DND-41 (cell line): Measurements from ENCODE around the gene ENAH.

ENCODE experiments used
- ATAC-seq: fragments of 200-7000 bp; cut with Tn5 transposase; 3 replicates; pipeline ENCODE4 v1.9.1; 2021; ENCODE audit warnings: low read depth; ENCODE audit not compliant: insufficient read depth
- DNase-seq: peaks from one replicate; pipeline ENCODE4 v3.0.0-alpha.2; 2020
- H2AFZ ChIP-seq: 2 replicates; pipeline ENCODE4 v1.6.0; 2012; ENCODE audit warnings: low read depth, low read length
- H3K27ac ChIP-seq: 2 replicates; pipeline ENCODE4 v1.5.1; 2012; ENCODE audit warnings: low read length, inconsistent platforms
- H3K27me3 ChIP-seq: fragments of 200-600 bp; sonication (generic); 2 replicates; pipeline ENCODE4 v1.6.0; 2012; ENCODE audit warnings: low read length, mild to moderate bottlenecking, inconsistent platforms; ENCODE audit not compliant: insufficient read depth, poor library complexity
- H3K36me3 ChIP-seq: 2 replicates; pipeline ENCODE4 v1.5.1; 2012; ENCODE audit warnings: low read length, inconsistent platforms; ENCODE audit not compliant: insufficient read depth
- H3K4me1 ChIP-seq: 2 replicates; pipeline ENCODE4 v1.5.1; 2012; ENCODE audit warnings: mild to moderate bottlenecking, low read length; ENCODE audit not compliant: insufficient read depth
- H3K4me2 ChIP-seq: 2 replicates; pipeline ENCODE4 v1.6.0; 2012; ENCODE audit warnings: mild to moderate bottlenecking, moderate library complexity, low read length, inconsistent platforms; ENCODE audit not compliant: insufficient read depth
- H3K4me3 ChIP-seq, 2 experiments: fragments of 200-600 bp in 1 of 2; shearing (Covaris generic) in 1 of 2; 2 replicates each; pipeline ENCODE4 v1.5.1; 2012 to 2016; ENCODE audit warnings: inconsistent platforms in 2 of 2, low read length in 2 of 2, mild to moderate bottlenecking in 2 of 2, low read depth in 1 of 2, moderate library complexity in 1 of 2
- H3K79me2 ChIP-seq: 2 replicates; pipeline ENCODE4 v1.6.0; 2012; ENCODE audit warnings: low read length, inconsistent platforms; ENCODE audit not compliant: insufficient read depth
- H3K9ac ChIP-seq: 2 replicates; pipeline ENCODE4 v1.6.0; 2012; ENCODE audit warnings: low read depth, mild to moderate bottlenecking, inconsistent platforms, low read length, moderate library complexity
- H3K9me3 ChIP-seq: 2 replicates; pipeline ENCODE4 v1.5.1; 2012; ENCODE audit warnings: low read length, moderate library complexity, mild to moderate bottlenecking, inconsistent platforms; ENCODE audit not compliant: insufficient read depth, severe bottlenecking
- H4K20me1 ChIP-seq: 2 replicates; pipeline ENCODE4 v1.6.0; 2012; ENCODE audit warnings: low read length; ENCODE audit not compliant: insufficient read depth
- EZH2 ChIP-seq: IDR thresholded peaks from 3 replicates; pipeline ENCODE4 v1.6.1; 2012; ENCODE audit warnings: borderline replicate concordance, low read depth, mild to moderate bottlenecking, moderate library complexity, low read length, inconsistent platforms; ENCODE audit not compliant: severe bottlenecking
- TF ChIP-seq, protein P1 (sequence below): IDR thresholded peaks from 2 replicates; pipeline ENCODE4 v1.5.1; 2012; ENCODE audit warnings: borderline replicate concordance, low read length, moderate library complexity, mild to moderate bottlenecking; ENCODE audit not compliant: poor library complexity, severe bottlenecking; ENCODE audit errors: extremely low read depth

ENAH gene

DNA sequence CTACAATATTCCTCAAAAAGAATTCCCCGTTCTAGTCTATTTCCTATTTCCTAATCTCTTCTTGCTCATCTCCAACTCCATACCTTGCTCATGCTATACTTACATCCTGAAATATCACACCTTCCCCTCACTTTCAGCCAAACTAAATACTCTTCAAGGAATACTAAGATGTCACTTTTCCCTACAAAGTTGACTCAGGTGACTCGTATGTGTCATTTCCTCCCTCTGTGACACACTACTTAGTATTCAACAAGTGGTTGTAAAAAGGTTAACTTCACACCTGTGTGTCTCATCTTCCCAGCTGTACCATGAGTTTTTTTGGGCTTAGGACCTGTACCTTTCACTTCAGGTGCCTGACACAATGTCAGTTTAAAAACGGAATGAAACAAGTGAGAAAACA lies 143.2 kb downstream of the ENAH start:
- H3K9ac ChIP-seq: no peak overlapping the region
- H3K79me2 ChIP-seq: no peaks in the 10 kb centered on the region
- peaks cover 6% of the 10 kb centered on the region for H3K27me3 ChIP-seq
- ATAC-seq: no peak
- no peak overlapping the region for H3K4me2 ChIP-seq
- H4K20me1 ChIP-seq: no peaks in the 10 kb centered on the region
- no peak overlapping the region for H3K4me3 ChIP-seq
- H3K9me3 ChIP-seq: no peaks in the 10 kb centered on the region
- no peaks in the 10 kb centered on the region for H3K4me1 ChIP-seq
- no peak for DNase-seq
- TF ChIP-seq, protein P1, sequence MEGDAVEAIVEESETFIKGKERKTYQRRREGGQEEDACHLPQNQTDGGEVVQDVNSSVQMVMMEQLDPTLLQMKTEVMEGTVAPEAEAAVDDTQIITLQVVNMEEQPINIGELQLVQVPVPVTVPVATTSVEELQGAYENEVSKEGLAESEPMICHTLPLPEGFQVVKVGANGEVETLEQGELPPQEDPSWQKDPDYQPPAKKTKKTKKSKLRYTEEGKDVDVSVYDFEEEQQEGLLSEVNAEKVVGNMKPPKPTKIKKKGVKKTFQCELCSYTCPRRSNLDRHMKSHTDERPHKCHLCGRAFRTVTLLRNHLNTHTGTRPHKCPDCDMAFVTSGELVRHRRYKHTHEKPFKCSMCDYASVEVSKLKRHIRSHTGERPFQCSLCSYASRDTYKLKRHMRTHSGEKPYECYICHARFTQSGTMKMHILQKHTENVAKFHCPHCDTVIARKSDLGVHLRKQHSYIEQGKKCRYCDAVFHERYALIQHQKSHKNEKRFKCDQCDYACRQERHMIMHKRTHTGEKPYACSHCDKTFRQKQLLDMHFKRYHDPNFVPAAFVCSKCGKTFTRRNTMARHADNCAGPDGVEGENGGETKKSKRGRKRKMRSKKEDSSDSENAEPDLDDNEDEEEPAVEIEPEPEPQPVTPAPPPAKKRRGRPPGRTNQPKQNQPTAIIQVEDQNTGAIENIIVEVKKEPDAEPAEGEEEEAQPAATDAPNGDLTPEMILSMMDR: no peak
- TF ChIP-seq EZH2: no peak
- H3K36me3 ChIP-seq: no peaks in the 10 kb centered on the region
- no peak overlapping the region for H2AFZ ChIP-seq
- no peak overlapping the region for H3K27ac ChIP-seq

DNA sequence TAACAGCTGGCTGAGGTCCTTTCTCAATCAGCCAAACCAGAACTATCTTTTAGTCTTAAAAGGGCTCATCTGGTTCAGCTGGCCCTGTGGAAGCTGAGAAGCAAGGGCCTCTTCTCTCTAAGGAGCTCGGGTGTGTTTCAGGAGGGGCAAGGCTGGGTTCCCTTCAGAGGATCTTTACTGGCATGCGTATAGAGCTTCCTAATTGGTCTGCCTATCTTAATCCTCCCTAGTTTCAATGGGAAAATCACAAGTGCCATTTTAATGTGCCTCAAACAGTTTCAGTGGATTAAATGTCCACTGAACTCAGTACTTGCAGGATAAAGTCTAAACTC lies 143.6 kb downstream of the ENAH start:
- Histone ChIP-seq H3K27ac (no peak overlapping the region), H3K27me3 (peaks cover 6% of the 10 kb centered on the region), H3K36me3 (no peaks in the 10 kb centered on the region), H3K4me3 (no peak overlapping the region), H4K20me1 (no peaks in the 10 kb centered on the region), H3K9me3 (no peaks in the 10 kb centered on the region), H3K79me2 (no peaks in the 10 kb centered on the region), H3K4me2 (no peak overlapping the region), H3K4me1 (no peaks in the 10 kb centered on the region), H2AFZ (no peak overlapping the region), H3K9ac (no peak overlapping the region)
- DNase-seq (no peak), ATAC-seq (no peak)
- TF ChIP-seq, protein P1: no peak
- no peak for TF ChIP-seq EZH2

DNA sequence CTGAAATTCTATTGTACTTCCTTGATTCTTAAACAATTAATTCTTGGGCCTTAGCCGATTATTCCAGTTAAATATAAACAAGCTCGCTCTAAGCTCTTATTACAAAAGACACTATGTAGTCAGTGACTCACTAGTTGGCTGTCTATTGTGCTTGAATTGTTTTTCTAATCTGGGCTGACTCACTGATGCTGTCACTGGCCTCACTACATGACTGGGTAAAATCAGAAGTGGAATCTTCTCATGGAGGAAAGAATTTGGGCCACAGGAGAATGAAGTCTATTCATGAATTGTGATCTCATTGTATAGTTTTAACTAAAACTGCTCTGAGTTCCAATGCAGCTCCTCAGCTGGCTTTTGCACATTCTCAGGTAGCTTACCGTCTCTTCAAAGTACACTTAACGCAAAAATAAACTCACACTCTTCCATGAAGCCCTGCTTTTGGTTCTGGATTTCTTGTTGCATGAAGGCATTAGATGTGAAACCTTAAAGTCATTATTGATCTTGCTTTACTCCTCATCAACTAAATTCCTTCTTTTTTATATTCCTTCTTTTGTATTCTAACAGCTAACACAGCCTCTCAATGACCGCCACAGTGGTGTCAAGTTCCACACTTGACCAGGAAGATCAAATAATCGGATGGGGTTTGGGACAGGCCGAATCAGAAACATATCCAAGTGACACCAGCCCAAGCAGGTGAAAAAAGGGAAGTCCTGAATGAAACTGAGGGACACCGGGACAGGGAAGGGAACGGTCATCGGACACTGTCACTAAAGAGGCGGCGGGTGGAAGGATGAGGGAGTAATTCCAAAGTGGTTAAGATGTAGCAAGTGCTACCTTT lies 144.2 kb downstream of the ENAH start:
- Histone ChIP-seq H3K79me2 (no peaks in the 10 kb centered on the region), H2AFZ (no peak overlapping the region), H3K9ac (no peak overlapping the region), H3K4me1 (no peaks in the 10 kb centered on the region), H3K36me3 (no peaks in the 10 kb centered on the region), H4K20me1 (no peaks in the 10 kb centered on the region), H3K4me3 (no peak overlapping the region), H3K9me3 (no peaks in the 10 kb centered on the region), H3K27me3 (peaks cover 6% of the 10 kb centered on the region), H3K27ac (no peak overlapping the region), H3K4me2 (no peak overlapping the region)
- no peak for DNase-seq
- no peak for ATAC-seq
- TF ChIP-seq, protein P1: no peak
- no peak for TF ChIP-seq EZH2

DNA sequence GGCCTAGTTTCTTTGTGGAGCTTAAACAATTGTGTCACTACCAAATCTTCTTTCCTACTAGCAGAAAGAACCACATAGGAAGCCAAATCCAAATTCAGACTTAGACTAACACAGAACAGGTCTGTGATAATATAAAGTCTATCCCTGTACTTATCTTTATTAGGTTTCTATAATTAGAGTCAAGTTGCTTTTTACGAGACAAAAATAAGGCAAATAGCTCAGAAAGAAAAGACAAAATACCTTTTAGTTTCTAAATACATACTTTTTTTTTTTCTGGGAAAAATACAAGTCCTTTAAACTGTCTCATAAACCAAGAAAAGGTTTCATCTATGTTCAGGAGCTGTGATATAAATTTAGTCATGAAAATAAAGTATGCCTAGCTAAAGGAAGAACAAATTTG lies 146.2 kb downstream of the ENAH start:
- Histone ChIP-seq H3K27me3 (peaks cover 4% of the 10 kb centered on the region), H3K4me1 (no peaks in the 10 kb centered on the region)
- TF ChIP-seq EZH2: no peak
- TF ChIP-seq, protein P1: no peak

More for the DNA sequence above, 146.2 kb downstream of the ENAH start:
- Histone ChIP-seq H3K9ac (no peak overlapping the region), H3K4me2 (no peak overlapping the region), H3K36me3 (no peaks in the 10 kb centered on the region), H2AFZ (no peak overlapping the region), H3K79me2 (no peaks in the 10 kb centered on the region), H3K4me3 (no peak overlapping the region), H4K20me1 (no peaks in the 10 kb centered on the region), H3K27ac (no peak overlapping the region), H3K9me3 (no peaks in the 10 kb centered on the region)
- ATAC-seq (no peak), DNase-seq (no peak)
